Measurements from ENCODE around the gene PTGER1.

- no peak for TF ChIP-seq CTCF (IDR thresholded peaks at IDR 0.05)
- TF ChIP-seq POLR2A (IDR thresholded peaks at IDR 0.05): no peak
- TF ChIP-seq POLR2AphosphoS5 (IDR thresholded peaks at IDR 0.05): no peak
Measured at GRCh38 chr19:14471436-14472187, 3.5 kb downstream of the PTGER1 start.

Measured in breast epithelium (tissue), 3 donors.